GM19324 (cell line): ENCODE measurements around the gene LMTK2.

Experiments
- ATAC-seq: cut with Tn5 transposase; IDR thresholded peaks from one replicate; pipeline ENCODE4 v1.9.1; 2021; ENCODE audit warnings: mild to moderate bottlenecking, moderate library complexity; ENCODE audit not compliant: unreplicated experiment, low FRiP score

The LMTK2 gene

GRCh38 chr7:98252425-98253054 is 145.9 kb downstream of the LMTK2 start:
- no peak for ATAC-seq

- ATAC-seq, result no peak
Measured at GRCh38 chr7:98254516-98254915, 147.9 kb downstream of the LMTK2 start.

GRCh38 chr7:98254951-98255610 is 148.4 kb downstream of the LMTK2 start:
- no peak for ATAC-seq

GRCh38 chr7:98256431-98256830 is 149.8 kb downstream of the LMTK2 start:
- no peak for ATAC-seq

- no peak for ATAC-seq
Measured at GRCh38 chr7:98257701-98258100, 151.0 kb downstream of the LMTK2 start.
